ENCODE measurements around the gene ZG16B. TPM values are rescaled to one million over a fixed set of nuclear protein-coding genes. Genes with fewer than 3 reads are reported as not detected.

The ZG16B gene
- total RNA-seq, 1 experiment from 2014 or later = not detected

- BruUV-seq (replicated peaks) = no TSS peak
- intact Hi-C loops (cut with micrococcal nuclease; ENCODE audit: unreplicated experiment) = no loop called here
- Histone ChIP-seq H3K36me3 (ENCODE audit: insufficient read depth, low read length, poor library complexity, severe bottlenecking) (no peaks in the 10 kb centered on the region), H3K4me1 (ENCODE audit: insufficient read depth, low read length, poor library complexity, severe bottlenecking) (peaks cover 6% of the 10 kb centered on the region), H3K27ac (ENCODE audit: low read depth, low read length, poor library complexity, severe bottlenecking) (no peak overlapping the region), H3K27me3 (replicated peaks; ENCODE audit: insufficient read depth, low read depth, low read length, poor library complexity) (no peaks in the 10 kb centered on the region), H3K4me3 (ENCODE audit: low read depth, low read length, poor library complexity, severe bottlenecking) (no peak overlapping the region), H3K9me3 (ENCODE audit: low read depth, low read length, poor library complexity, severe bottlenecking) (no peaks in the 10 kb centered on the region)
- DNase-seq (ENCODE audit: low spot score) = no peak
- POLR2A ChIA-PET (ENCODE audit: low non-redundant PET) = no interaction called here
- TF ChIP-seq EZH2 (IDR thresholded peaks at IDR 0.05; ENCODE audit: borderline replicate concordance, low read depth, low read length, poor library complexity, severe bottlenecking) (no peak), CTCF (conservative IDR thresholded peaks at IDR 0.05; ENCODE audit: low read depth, low read length) (no peak)
- CTCF ChIA-PET = interaction anchor here (0.6 kb wide), 1 partner anchor 91 kb away, joined by 4 read pairs; no protein-coding TSS in a partner anchor
Observed at GRCh38 chr16:2879854-2880508, 49.9 kb downstream of the ZG16B start.

Other genes starting within 250 kb of the ZG16B start
- gene KCTD5, start 147.8 kb upstream of the ZG16B start, total RNA-seq (2021) = 33.1 and 35.6 TPM in 2 replicates
- 1.3 and 3.0 TPM in 2 replicates for gene PRSS27, start 110.1 kb upstream of the ZG16B start, total RNA-seq (2021)
- gene SRRM2, start 77.7 kb upstream of the ZG16B start, total RNA-seq (2021) = 642 and 651 TPM in 2 replicates
- gene ELOB, start 53.0 kb upstream of the ZG16B start, total RNA-seq (2021) = 188 and 206 TPM in 2 replicates
- not detected in 2 replicates for gene PRSS33, start 42.7 kb upstream of the ZG16B start, total RNA-seq (2021)
- not detected in 2 replicates for gene PRSS41, start 31.8 kb upstream of the ZG16B start, total RNA-seq (2021)
- not detected in 2 replicates for gene PRSS21, start 13.1 kb upstream of the ZG16B start, total RNA-seq (2021)
- not detected in 2 replicates for gene PRSS22, start 27.9 kb downstream of the ZG16B start, total RNA-seq (2021)
- gene FLYWCH2, start 52.9 kb downstream of the ZG16B start, total RNA-seq (2021) = 23.9 and 28.5 TPM in 2 replicates
- 46.8 and 47.0 TPM in 2 replicates for gene FLYWCH1, start 81.6 kb downstream of the ZG16B start, total RNA-seq (2021)
- 0.49 and 1.6 TPM in 2 replicates for gene KREMEN2, start 134.0 kb downstream of the ZG16B start, total RNA-seq (2021)
- 46.5 and 49.7 TPM in 2 replicates for gene PAQR4, start 139.0 kb downstream of the ZG16B start, total RNA-seq (2021)
- 120 and 128 TPM in 2 replicates for gene PKMYT1, start 150.1 kb downstream of the ZG16B start, total RNA-seq (2021)
- gene CLDN9, start 182.6 kb downstream of the ZG16B start, total RNA-seq (2021) = not detected in 2 replicates
- 0.21 and 0.31 TPM in 2 replicates for gene CLDN6, start 187.9 kb downstream of the ZG16B start, total RNA-seq (2021)
- 23.7 and 39.5 TPM in 2 replicates for gene TNFRSF12A, start 190.1 kb downstream of the ZG16B start, total RNA-seq (2021)
- gene HCFC1R1, start 193.6 kb downstream of the ZG16B start, total RNA-seq (2021) = 46.6 and 51.4 TPM in 2 replicates
- 52.5 and 59.3 TPM in 2 replicates for gene THOC6, start 193.7 kb downstream of the ZG16B start, total RNA-seq (2021)
- gene BICDL2, start 206.6 kb downstream of the ZG16B start, total RNA-seq (2021) = not detected in 2 replicates
- 0.80 and 1.3 TPM in 2 replicates for gene MMP25, start 216.3 kb downstream of the ZG16B start, total RNA-seq (2021)
- 4.5 and 7.7 TPM in 2 replicates for gene IL32, start 235.3 kb downstream of the ZG16B start, total RNA-seq (2021)